Adrenal gland (tissue), 12 donors: ENCODE data around the gene ZNF672. TPM values are rescaled to one million over a fixed set of nuclear protein-coding genes. Genes with fewer than 3 reads are reported as not detected.

ENCODE experiments used
- DNase-seq, 7 donors: peaks; one replicate each; pipeline ENCODE4 v3.0.0-alpha.2; 2019 to 2020
- H3K27ac ChIP-seq, 5 donors: fragments of 200-600 bp; sonication (generic) in 4 of 5; 1 replicate in 3 of 5; 2 replicates in 2 of 5; pipeline versions ENCODE4 v1.5.1 to v1.8.0; 2016 to 2020; ENCODE audit warnings: mild to moderate bottlenecking in 1 of 5
- H3K27me3 ChIP-seq: fragments of 200-600 bp; 2 replicates; pipeline ENCODE4 v1.8.0; 2021
- H3K36me3 ChIP-seq, 2 donors: fragments of 200-600 bp; replicated peaks in 1 of 2; 1 replicate in 1 of 2; 2 replicates in 1 of 2; pipeline versions ENCODE4 v1.5.1 to v1.8.0; 2018 to 2022
- H3K4me1 ChIP-seq, 2 donors: fragments of 200-600 bp; replicated peaks in 1 of 2; 1 replicate in 1 of 2; 2 replicates in 1 of 2; pipeline versions ENCODE4 v1.5.1 to v1.8.0; 2018 to 2021
- H3K4me3 ChIP-seq, 4 donors: fragments of 200-600 bp; sonication (generic) in 3 of 4; one replicate each; pipeline ENCODE4 v1.5.1; 2016 to 2018
- H3K9me3 ChIP-seq, 3 donors: fragments of 200-600 bp; sonication (generic) in 1 of 3; replicated peaks in 1 of 3; 1 replicate in 2 of 3; 2 replicates in 1 of 3; pipeline versions ENCODE4 v1.5.1 to v1.8.0; 2016 to 2021
- POLR2A ChIP-seq, 2 donors: fragments of 450-650 bp; IDR thresholded peaks; one replicate each; pipeline ENCODE4 v1.6.1; 2017; ENCODE audit warnings: antibody characterized with exemption in 2 of 2, mild to moderate bottlenecking in 2 of 2, moderate library complexity in 1 of 2
- WGBS, 4 donors: extraction: QIAGEN DNeasy Blood & Tissue Kit in 2 of 4; methylation state at CpG; one replicate each; pipeline versions ENCODE4 v1.1.5 to v1.1.7; 2013 to 2017; 5-methylcytosine and 5-hydroxymethylcytosine counted together
- intact Hi-C, 2 donors: fragments of 100-400 bp; cut with DNase I; formaldehyde crosslinking; loops; one replicate each; pipeline versions ENCODE4 v1.14.1 to v1.15.0; 2022 to 2023
- polyA plus RNA-seq, 3 donors: library from polyadenylated mRNA; stranded (reverse); fragments of 200-250 nt in 2 of 3; fragments of 350-450 nt in 1 of 3; fragmentation: Illumina TruSeq in 1 of 3; extraction: RNeasy Lipid Tissue Mini Kit (QIAGEN cat#74804) in 1 of 3; gene quantifications; one replicate each; pipeline ENCODE4 v1.2.3, GENCODE V29; 2013 to 2014
- total RNA-seq, 9 donors: library from RNA; depleted of rRNA in 4 of 9; stranded (reverse); fragments of >200 nt in 4 of 9; fragments of 120-200 nt in 1 of 9; fragmentation: NEBNext Ultra II Directional in 1 of 9; extraction: Animal tissue kit (Norgen Biotek cat#: 25700) in 1 of 9; gene quantifications; one replicate each; pipeline versions ENCODE4 v1.1.0 to v1.2.4, GENCODE V29; 2013 to 2023
- TF ChIP-seq, protein P1 (sequence below), 6 experiments: fragments of 450-650 bp in 4 of 6; fragments of 200-600 bp in 2 of 6; sonication (generic) in 1 of 6; IDR thresholded peaks; 1 replicate in 5 of 6; 2 replicates in 1 of 6; pipeline versions ENCODE4 v1.5.1 to v1.8.0; 2016 to 2021; ENCODE audit warnings: antibody characterized with exemption in 6 of 6, mild to moderate bottlenecking in 2 of 6, moderate library complexity in 1 of 6
- donor health status: healthy with polysubstance abuse.
- donor health status: Bipolar disorder and iron deficiency.
- donor health status: DM: yes; HTN: yes; CAD: no.
- donor health status: DM: no; HTN: no; CAD: no.
- donor health status: DM: no; HTN: no; CAD: no.
- donor health status: DM: yes; HTN: yes; CAD: no.

Gene ZNF672
- total and polyA plus RNA-seq, 12 donors, result 9.5 to 47.5 (median 29.3) TPM

DNA sequence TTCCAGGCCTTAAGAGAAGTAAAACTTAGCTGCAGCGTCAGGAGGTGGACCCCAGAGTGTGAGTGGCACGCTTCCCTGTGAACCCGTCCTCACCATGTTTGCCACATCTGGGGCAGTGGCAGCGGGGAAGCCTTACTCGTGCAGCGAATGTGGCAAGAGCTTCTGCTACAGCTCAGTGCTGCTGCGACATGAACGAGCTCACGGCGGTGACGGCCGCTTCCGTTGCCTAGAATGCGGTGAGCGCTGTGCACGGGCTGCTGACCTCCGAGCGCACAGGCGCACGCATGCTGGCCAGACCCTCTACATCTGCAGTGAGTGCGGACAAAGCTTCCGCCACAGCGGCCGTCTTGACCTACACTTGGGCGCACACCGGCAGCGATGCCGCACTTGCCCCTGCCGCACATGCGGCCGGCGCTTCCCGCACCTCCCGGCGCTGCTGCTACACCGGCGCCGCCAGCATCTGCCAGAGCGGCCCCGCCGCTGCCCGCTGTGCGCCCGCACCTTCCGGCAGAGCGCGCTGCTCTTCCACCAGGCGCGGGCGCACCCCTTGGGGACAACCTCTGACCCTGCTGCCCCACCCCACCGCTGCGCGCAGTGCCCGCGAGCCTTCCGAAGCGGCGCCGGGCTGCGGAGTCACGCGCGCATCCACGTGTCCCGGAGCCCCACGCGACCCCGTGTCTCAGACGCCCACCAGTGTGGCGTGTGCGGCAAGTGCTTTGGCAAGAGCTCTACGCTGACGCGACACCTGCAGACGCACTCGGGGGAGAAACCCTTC, 9.3 kb downstream of the ZNF672 start:
- H3K27me3 ChIP-seq, result no peaks in the 10 kb centered on the region
- H3K27ac ChIP-seq, result no peak overlapping the region
- TF ChIP-seq, protein P1, sequence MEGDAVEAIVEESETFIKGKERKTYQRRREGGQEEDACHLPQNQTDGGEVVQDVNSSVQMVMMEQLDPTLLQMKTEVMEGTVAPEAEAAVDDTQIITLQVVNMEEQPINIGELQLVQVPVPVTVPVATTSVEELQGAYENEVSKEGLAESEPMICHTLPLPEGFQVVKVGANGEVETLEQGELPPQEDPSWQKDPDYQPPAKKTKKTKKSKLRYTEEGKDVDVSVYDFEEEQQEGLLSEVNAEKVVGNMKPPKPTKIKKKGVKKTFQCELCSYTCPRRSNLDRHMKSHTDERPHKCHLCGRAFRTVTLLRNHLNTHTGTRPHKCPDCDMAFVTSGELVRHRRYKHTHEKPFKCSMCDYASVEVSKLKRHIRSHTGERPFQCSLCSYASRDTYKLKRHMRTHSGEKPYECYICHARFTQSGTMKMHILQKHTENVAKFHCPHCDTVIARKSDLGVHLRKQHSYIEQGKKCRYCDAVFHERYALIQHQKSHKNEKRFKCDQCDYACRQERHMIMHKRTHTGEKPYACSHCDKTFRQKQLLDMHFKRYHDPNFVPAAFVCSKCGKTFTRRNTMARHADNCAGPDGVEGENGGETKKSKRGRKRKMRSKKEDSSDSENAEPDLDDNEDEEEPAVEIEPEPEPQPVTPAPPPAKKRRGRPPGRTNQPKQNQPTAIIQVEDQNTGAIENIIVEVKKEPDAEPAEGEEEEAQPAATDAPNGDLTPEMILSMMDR (IDR thresholded peaks at IDR 0.05), result no peak
- 92 to 94% (median 93%) methylated on average over 45 to 76 of the region's 76 CpGs for WGBS, 4 donors
- peaks cover 0 to 60% of the 10 kb centered on the region in 2 donors for H3K36me3 ChIP-seq
- DNase-seq, result peak in 2 of 7 donors; percentile 16 to 50
- no peak overlapping the region for H3K4me3 ChIP-seq
- no peaks in the 10 kb centered on the region for H3K4me1 ChIP-seq
- intact Hi-C loops, result no loop called here
- H3K9me3 ChIP-seq, result no peaks in the 10 kb centered on the region

DNA sequence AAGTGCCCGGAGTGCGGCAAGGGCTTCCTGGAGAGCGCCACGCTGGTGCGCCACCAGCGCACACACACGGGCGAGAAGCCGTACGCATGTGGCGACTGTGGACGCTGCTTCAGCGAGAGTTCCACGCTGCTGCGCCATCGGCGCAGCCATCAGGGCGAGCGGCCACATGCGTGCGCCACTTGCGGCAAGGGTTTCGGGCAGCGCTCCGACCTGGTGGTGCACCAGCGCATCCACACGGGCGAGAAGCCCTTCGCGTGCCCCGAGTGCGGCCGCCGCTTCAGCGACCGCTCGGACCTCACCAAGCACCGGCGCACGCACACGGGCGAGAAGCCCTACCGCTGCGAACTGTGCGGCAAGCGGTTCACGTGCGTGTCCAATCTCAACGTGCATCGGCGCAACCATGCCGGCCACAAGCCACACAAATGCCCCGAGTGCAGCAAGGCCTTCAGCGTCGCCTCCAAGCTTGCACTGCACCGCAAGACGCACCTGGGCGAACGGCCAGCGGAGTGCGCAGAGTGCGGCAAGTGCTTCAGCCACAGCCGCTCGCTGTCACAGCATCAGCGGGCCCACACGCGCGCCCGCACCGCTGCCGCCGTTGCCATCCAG, 10.0 kb downstream of the ZNF672 start:
- Histone ChIP-seq H3K4me1 (no peaks in the 10 kb centered on the region), H3K4me3 (no peak overlapping the region), H3K27ac (no peak overlapping the region), H3K36me3 (peaks cover 0 to 60% of the 10 kb centered on the region in 2 donors), H3K27me3 (no peaks in the 10 kb centered on the region), H3K9me3 (no peaks in the 10 kb centered on the region)
- intact Hi-C loops, result no loop called here
- DNase-seq, result peak in 2 of 7 donors; percentile 18 to 51
- WGBS, 4 donors, result 94 to 96% (median 95%) methylated on average over 23 to 72 of the region's 72 CpGs
- TF ChIP-seq POLR2A (IDR thresholded peaks at IDR 0.05), result no peak
- TF ChIP-seq, protein P1 (IDR thresholded peaks at IDR 0.05), result no peak

DNA sequence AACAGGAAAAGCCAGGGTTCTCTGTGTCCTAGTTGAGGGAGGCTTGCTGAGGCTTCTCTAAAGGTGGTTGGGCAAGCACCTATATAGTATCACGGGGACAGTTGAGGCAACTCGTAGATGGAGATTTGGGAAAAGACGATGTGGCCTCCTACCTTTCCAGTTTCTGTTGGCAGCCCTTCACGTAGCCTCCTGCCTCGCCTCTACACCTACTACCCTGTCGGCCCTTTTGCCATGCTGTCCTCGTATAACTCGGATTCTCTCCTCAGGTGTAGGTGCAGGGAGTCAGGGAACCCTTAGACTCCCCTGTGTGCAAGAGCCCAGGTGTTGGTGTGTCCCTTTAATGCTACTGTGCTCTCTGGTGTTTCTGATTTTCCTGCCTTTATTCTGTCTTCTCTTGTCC, 10.6 kb downstream of the ZNF672 start:
- Histone ChIP-seq H3K36me3 (peaks cover 0 to 63% of the 10 kb centered on the region in 2 donors), H3K27me3 (no peaks in the 10 kb centered on the region), H3K4me3 (no peak overlapping the region), H3K9me3 (no peaks in the 10 kb centered on the region), H3K27ac (no peak overlapping the region), H3K4me1 (no peaks in the 10 kb centered on the region)
- TF ChIP-seq POLR2A (IDR thresholded peaks at IDR 0.05), result no peak
- TF ChIP-seq, protein P1 (IDR thresholded peaks at IDR 0.05), result no peak
- WGBS, 4 donors, result 92 to 96% (median 94%) methylated on average over 8 of the region's 8 CpGs
- intact Hi-C loops, result no loop called here
- DNase-seq, result no peak

DNA sequence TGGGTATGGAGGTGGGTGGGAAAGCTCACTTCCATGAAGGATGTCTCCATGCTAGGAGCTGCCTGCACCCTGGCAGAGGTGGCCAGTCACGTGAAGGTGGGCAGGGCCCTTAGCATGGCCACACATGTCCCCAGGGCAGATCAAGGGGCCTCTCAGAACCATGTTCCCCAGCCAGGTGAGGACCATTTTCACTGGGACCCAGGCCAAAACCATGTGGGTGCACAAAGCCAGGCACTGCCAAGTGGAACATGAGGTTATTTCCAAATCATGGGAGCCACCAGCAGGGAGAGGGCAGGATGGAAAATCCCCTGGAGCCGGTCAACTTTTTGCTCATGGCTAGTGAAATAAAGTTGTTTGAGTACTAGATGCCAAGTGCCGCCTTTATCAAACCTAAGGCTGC, 11.1 kb downstream of the ZNF672 start:
- Histone ChIP-seq H3K9me3 (no peaks in the 10 kb centered on the region), H3K4me3 (no peak overlapping the region), H3K4me1 (no peaks in the 10 kb centered on the region), H3K36me3 (peaks cover 0 to 68% of the 10 kb centered on the region in 2 donors), H3K27ac (no peak overlapping the region), H3K27me3 (no peaks in the 10 kb centered on the region)
- TF ChIP-seq, protein P1 (IDR thresholded peaks at IDR 0.05), result no peak
- no peak for TF ChIP-seq POLR2A (IDR thresholded peaks at IDR 0.05)
- intact Hi-C loops, result no loop called here
- peak in 2 of 7 donors; percentile 31 to 51 for DNase-seq
- WGBS, 4 donors, result 78 to 93% (median 90%) methylated on average over 3 of the region's 3 CpGs
